ENCODE measurements around the gene CLEC19A.

CLEC19A gene

DNA sequence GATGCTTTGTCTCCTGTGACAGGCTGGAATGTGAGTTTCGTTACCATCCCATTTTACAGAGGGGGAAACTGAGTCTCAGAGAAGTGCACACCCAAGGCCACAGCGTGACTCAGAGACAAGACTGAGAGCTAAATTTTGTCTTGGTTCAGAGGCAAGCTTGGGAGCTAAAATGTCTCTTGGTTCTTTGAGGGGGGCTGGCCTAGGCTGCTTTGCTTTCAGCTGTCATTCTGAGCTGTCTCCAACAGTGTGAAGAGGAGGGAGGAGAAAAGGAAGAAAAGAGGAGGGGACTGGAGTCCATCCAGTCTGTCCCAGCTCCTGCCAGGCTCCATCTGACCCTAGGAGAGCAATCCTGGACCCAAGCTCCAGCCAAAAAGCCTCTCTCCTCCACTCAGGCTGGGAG, at the start of gene CLEC19A:
TSS of gene CLEC19A (plus strand) at position 301 of the 400 bp plus-strand sequence. CDS start 121 bp downstream, outside the sequence.
- no peak for DNase-seq (ENCODE audit: low read depth)

DNA sequence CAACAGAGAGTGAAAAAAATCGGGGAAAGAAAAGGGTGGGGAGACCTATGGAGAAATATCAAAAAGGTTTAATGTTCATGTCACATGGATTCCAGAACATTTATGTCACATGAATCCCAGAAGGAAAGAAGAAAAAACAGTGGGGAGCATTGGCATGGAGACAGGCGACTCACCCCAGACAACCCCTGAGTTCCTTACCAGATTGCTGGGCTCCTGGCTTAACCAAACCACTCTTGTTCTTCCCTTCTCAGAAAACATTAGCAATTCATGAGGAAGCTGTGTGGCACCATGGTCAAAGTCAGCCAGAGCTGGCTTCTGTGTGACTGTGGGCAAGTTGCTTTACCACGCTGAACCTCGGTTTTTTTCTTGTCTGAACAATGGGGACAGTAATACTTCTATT, 49.6 kb upstream of the CLEC19A start:
- no peak for DNase-seq (ENCODE audit: low read depth)

DNA sequence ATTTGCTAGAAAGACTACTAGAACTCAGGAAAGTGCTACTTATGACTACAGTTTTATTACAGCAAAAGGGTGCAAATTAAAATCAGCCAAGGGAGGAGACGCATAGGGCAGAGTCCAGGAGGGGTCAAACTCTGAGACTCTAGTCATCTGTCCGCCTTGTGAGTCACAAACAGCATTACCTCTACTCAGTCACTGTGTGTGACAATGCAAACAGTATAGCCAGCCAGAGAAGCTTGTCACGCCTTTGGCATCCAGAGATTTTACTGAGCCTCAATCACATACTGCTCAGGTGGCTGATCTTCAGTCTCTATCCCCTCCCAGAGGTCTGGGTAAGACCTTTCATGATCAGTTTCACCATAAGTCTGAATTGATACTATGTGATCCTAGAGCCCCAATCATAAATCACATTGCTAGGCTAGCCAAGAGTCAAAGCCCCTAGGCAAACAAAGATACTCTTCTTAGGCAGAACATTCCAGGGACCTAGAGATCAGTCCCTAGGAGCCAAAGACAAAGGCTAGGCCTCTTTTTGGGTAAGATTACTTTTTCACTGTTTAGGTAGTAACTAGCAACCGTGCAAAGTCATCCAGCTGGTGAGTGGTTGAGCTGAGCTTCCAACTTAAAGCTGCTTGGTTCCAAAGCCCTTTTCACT, 48.8 kb upstream of the CLEC19A start:
- no peak for DNase-seq (ENCODE audit: low read depth)

DNA sequence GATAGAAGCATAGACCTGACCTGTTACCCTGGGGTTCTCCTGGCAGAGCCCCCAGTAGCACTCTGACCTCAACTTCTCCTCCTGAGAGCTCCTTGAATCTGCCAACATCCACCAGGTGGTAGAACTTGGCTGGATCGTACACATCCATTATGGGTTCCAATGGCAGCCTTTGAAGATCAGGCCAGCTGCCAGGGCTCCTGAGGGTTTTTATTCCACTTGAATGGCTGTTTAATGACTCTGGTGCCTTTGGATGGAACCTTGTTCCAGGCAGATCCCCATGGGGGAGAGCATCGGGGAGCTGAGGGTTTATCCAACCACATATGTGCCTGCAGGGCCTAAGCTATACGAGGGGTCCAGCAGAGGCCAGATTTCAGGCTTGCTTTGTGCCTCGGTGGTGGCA, 47.1 kb upstream of the CLEC19A start:
- no peak for DNase-seq (ENCODE audit: low read depth)

DNA sequence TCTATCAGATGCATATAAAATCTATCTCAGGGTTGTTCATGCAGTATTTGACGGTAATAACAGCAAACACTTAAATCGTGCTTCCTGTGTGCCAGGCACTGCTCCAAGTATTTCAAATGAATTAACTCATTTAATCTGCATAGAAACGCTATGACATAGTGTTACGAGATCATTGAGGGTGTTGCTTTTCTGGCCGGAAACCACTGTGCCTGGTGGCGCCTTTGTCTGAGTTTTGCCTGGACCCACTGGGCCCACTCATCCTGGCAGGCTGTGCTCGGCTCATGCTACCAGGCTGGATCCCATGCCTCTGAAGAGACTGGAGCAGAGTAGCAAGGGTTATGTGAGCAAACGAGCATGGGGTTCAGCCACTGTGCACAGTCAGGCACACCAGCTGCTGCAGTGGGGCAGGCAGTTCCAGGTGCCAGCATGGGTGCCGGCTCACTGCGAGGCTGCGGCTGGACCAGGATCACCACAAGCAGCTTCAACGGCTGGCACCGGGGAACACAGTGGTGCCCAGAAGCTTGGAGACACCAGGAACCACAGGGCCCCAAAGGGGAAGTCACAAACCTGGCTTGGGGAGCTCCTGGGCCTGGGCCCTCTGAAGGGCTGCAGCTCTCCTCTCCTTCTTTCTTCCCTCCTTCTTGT, 45.9 kb upstream of the CLEC19A start:
- no peak for DNase-seq (ENCODE audit: low read depth)

DNA sequence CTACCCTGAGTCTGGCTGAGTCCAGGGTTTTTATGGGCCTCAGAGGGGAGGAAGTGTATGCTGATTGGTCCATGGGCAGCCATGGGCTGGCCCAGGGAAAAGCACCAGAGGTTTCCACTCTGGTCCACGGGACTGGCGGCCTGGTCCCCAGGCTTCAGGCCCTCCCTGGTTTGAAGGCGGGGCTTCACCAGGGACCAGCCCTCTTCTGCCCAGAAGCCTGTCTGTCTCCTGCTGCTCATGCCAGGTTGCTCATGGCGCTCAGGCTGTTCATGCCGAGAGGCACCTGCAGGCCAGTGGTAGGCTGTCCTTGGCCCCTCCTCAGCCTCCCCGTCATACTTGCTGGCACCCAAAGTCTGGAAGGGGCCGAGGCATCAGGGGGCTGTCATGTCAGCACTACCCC, 45.0 kb upstream of the CLEC19A start:
- DNase-seq (ENCODE audit: low read depth): no peak

DNA sequence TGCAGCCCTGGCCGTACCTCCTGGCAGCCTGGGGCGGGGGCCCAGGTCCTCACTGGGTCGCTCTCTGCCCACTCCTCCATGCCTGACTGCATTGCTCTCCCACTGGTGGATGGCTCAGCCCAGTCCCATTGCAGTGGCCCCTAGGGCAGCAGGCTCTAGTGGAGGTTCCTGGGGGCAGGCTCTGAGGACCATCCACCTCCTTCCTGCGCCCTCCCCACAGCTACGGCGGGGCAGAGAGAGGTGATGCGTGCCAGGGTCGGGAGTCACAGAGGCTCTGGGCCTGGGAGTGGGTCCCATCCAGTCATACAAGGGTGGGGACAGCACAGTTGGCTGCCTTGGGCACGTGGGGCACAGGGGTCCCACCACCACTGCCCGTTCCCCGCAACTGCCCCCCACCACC, 44.0 kb upstream of the CLEC19A start:
- no peak for DNase-seq (ENCODE audit: low read depth)

DNA sequence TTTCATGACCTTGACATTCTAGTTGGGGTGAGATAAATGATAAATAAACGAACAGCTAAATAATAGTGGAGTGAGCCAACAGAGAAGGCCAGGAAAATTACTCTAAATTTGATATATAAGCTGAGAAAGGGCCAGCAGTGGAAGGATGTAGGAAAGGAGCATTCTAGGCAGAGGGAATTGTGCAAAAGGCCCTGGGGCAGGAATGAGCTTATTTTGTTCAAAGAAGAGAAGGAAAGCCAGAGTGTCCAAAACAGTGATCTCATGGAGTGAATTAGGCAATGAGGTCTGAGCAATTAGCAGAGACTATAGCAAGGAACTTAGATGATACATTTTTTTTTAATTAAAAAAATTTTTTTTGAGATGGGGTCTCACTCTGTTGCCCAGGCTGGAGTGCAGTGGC, 43.3 kb upstream of the CLEC19A start:
- no peak for DNase-seq (ENCODE audit: low read depth)

DNA sequence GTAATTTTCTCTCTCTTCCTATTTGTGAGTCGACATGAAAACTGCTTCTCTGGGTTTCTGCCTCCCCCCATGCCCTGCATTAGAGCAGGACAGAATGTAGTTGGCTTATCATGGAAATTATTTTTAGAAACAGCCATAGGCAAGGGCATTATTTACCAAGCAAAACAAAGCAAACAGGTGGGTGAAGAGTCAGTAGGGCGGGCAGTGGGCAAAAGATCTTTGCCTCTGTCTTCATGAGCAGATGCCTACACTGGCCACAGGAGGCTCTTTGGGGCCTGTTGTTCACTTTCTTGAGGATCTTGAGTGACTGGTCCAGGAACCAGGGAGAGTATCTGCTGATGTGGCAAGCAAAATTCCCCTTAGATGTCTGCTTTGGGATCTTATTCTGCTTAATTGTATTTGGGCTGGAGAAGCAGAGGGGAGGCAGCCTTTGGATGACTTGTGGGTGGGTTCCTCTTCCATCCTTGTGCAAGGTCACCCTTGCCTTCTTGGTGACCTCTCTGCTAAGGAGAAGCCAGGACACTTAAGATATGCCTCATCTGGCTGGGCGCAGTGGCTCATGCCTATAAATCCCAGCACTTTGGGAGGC, 42.5 kb upstream of the CLEC19A start:
- DNase-seq (ENCODE audit: low read depth): no peak

DNA sequence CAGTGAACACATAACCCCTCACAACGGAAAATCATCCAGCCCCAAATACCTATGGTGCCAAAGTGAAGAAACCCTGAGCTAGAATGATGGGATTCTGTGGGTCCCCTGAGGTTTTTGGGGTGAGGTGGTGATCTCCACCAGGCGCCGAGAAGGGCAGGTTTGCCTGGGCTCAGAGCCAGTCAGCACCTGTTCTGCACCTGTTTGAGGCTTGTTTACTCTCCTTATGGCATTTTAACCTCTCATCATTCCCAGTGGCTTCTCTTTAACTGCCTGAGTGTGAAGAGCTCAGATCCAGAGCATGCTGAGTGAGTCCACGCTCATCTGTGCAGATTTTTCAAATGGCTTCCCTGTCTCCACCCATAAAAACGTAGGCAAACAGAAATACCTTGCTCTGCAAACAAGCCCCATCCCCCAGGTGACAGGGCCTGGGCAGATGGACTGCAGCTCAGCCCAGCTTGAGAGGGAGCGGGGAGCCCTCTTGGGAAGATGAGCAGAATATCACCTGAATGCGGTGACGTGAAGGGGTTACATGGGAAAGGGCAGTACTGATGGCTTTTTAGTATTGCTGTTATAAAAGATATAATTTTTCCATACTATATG, 40.1 kb upstream of the CLEC19A start:
- DNase-seq (ENCODE audit: low read depth): no peak

DNA sequence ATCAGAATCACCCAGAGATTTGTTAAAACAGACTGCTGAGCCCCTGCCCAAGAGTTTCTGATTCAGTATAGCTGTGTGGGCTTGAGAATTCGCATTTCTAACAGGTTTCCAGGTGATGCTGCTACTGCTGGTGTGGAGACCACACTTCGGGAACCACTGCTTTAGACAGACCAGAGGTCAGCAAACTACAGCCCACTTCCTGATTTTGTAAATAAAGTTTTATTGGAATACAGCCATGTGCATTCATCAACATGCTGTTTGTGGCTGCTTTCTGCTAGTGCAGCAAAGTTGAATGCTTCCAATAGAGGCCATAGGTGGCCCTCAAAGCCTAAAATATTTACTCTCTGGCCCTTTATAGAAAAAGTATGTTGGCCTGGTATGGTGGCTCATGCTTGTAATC, 32.6 kb upstream of the CLEC19A start:
- no peak for DNase-seq (ENCODE audit: low read depth)

DNA sequence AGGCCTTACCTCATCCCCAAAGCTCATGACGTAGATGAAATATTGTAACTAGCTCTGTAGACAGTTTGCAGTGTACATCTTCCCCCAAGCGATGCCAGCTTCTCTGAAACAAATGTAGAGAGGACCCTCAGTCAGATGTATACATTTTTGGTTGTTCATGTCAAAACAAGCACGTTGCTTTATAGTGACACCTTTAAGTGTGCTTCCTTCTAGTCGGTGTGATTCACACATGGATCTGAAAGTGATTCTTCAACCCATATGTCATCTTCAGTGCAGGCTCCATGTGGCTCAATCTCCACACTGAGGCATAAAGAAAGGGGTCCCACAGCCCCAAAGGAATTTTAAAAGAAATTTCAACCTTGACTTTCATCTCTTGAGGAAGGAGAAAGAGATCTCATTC, 30.9 kb upstream of the CLEC19A start:
- no peak for DNase-seq (ENCODE audit: low read depth)

DNA sequence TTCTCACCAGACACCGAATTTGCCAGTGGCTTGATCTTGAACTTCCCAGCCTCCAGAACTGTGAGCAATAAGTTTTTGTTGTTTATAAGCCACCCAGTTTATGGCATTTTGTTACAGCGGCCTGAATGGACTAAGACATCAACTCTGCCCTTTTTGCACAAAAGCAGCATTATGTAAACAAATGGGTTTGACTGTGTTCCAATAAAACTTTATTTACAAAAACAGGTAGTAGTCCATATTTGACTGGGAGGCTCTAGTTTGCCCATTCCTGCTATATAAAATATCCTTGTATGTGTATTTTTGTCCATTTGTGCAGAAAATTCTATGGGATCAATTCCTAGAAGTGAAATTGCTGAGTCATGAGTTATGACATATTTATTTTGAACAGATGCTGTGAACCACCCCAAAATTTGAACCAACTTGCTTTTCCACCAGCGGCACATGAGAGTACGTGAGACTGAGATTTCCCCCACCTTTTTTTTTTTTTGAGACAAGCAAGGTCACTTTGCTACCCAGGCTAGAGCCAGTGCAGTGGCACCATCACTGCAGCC, 21.3 kb upstream of the CLEC19A start:
- DNase-seq (ENCODE audit: low read depth): no peak

DNA sequence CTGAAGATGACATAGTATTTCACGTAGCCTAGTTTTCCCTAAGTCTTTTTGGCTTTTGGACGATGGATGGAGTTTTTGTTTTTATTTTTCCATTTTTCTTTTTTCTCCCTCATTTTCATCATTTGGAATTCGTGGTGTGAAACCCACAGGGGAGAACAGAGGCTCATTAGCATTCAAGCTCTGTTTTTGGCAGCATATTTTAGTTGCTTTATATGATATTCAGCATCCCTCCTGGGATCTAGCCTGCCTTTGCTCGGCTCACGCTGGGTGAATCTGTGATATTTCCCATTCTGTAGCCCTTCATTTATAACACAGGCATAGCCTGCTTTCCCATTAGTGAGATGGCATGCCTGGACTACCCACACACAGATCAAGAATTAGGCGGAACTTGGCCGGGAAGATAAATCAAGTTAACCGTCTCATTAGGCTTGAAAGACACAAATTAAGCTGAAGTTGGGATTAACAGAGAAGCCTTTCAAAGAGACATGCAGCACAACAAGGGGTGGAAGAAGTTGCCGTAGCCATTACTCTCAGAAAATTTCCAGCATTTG, 20.1 kb upstream of the CLEC19A start:
- no peak for DNase-seq (ENCODE audit: low read depth)

DNA sequence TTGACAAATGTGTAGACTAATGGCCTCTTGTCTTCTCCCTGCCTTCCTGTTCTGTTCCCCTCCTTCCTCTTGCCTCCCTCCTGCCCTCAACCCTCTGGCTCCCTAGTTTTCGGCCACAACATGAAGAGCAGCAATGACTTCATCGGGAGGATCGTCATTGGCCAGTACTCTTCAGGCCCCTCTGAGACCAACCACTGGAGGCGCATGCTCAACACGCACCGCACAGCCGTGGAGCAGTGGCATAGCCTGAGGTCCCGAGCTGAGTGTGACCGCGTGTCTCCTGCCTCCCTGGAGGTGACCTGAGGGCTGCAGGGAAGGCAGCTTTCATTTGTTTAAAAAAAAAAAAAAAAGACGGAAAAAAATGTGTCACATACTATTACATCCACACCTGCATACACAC, 18.8 kb upstream of the CLEC19A start:
- DNase-seq (ENCODE audit: low read depth): no peak

DNA sequence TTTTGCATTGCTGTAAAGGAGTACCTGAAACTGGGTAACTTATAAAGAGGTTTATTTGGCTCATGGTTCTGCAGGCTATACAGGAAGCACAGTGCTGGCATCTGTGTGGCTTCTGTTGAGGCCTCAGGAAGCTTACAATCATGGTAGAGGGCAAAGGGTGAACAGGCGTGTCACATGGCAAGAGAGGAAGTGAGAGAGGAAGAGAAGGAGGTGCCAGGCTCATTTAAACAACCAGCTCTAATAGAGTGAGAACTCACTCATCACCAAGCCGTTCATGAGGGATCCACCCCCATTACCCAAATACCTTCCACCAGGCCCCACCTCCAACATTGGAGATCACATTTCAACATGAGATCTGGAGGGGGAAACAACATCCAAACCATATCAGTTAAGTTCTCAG, 16.4 kb upstream of the CLEC19A start:
- DNase-seq (ENCODE audit: low read depth): no peak

DNA sequence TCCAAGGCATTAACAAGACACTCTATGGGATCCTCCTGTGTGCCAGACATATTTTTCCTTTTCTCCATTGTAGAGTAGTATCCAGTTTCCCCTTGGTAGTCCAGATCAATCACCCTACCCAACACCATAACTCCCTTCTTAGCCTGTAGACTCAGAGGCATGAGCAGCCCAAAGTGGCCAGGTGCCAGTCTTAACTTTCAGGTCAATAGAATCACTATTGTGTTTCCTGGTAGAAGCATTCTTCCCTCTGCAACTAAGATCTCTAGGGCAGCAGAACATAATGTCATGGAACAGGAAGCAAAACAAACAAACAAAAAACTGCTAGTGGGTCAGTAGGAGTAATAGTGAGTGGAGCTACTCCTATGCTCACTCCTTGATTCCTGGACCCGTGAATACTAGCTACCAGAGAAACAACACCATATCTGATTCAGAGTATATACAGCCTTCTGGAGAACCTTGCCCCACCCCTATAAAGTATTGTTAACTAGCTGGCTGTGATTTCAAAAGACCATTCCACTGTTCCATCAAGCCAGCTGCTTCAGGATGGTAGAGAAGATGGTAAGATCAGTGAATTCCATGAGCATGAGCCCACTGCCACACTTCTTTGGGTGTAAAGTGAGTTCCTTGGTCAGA, 11.2 kb upstream of the CLEC19A start:
- no peak for DNase-seq (ENCODE audit: low read depth)

DNA sequence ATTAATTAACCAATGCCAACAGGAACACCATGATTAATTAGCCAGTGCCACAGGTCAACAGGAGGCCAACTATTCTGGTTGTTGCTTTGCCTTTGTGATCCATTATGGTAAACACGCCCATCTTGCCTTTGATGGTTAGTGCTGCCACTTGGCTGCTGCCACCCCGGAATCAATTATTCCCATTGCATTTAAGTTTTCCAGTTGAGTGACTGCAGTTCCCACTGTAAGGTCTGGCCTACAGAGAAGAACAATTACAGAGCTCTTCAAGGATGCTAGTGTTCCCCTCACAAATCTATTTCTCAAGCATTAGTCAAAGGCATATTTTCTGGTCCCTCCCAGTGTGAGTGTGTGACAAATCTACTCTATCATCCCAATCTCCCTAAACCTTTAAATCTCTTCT, 7.1 kb upstream of the CLEC19A start:
- DNase-seq (ENCODE audit: low read depth): no peak

DNA sequence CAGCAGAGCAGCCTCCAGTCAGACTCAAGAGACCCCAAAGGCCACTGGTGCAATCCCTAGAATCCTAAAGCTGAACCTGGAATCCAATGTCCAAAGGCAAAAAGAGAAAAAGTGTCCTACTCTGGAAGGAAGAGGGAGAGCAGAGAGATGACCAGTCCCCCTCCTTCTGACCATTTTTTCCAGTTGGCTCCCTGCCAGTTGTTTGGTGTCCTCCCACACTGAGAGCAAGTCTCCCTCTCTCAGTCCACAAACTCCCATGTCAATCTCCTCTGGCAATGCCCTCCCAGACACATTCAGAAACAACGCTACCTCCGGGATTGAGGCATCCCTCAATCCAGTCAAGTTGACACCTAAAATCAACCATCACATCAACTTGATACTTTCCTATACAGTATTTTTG, 4.3 kb upstream of the CLEC19A start:
- no peak for DNase-seq (ENCODE audit: low read depth)

DNA sequence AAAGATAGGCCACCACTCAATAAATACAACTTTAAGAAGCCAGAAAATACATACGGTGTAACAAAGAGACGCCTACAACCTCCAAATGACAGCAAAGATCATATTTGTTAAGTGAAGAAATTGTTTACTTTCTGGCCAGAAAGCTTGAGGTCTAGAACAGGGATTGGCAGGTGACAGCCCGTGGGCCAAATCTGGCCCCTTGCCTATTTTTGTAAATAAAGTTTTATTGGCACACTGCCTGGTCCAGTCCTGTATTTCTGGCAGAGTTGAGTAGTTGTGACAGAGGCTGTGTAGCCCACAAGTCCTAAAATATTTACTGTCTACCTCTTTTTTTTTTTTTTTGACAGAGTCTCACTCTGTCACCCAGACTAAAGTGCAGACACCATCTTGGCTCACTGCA, 3.4 kb upstream of the CLEC19A start:
- no peak for DNase-seq (ENCODE audit: low read depth)

DNA sequence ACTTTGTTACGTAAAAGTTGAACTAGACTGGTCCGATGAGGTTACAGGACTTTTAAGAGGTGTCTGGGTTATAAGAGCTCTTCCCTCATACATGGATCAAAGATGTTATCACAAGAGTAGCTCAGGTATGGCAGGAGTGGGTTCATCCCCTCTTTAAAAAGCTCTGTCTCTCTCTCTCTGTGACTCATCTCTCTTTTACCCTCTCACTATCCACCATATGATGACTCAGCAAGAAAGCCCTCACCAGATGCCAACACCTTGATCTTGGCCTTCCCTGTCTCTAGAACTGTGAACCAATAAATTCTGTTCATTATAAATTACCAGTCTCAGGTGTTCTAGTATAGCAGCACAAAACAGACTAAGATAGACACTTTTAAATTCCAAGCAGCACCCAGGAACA, 1.9 kb upstream of the CLEC19A start:
- no peak for DNase-seq (ENCODE audit: low read depth)

DNA sequence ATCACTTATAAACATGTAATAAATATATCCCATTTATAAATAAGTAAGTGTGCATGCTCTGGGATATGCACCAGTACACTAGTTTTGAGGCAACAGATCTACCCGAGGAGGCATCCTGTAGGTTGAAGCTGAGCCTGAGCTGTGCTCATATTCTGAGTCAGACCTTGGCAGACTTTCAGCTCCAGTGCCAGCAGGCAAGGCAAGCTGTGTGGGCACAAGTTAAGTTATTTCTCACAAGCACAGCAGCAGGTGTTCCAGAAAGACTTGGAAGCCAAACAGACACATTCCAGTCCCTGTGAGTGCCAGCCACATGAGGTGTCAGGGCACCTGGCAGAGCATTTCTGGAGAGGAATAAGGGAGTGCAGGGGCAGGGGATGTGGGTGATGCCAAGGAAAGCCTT, 1.3 kb upstream of the CLEC19A start:
- no peak for DNase-seq (ENCODE audit: low read depth)

Data from stimulated activated CD8-positive, alpha-beta memory T cell treated with anti-CD3 and anti-CD28 coated beads, Interleukin-7, amount 100 ng/mL, for 24 hours (primary cell).